ENCODE data around the gene TAF3.
"Not testable (repeated sequence)": the region's sequence is repeated elsewhere in the genome, so short reads cannot be mapped to it uniquely, and the experiment has no call there.

The TAF3 gene

GRCh38 chr10:7818295-7819120 is at the start of gene TAF3:
Gene TAF3, plus strand, starts transcription at chr10:7818505. Its CDS starts 205 bp downstream, at chr10:7818710.
- peak; percentile 87 for DNase-seq (ENCODE audit: low read depth)

- no peak for DNase-seq (ENCODE audit: low read depth)
These were observed 44.2 kb upstream of the TAF3 start for GRCh38 chr10:7773845-7774801.

GRCh38 chr10:7776777-7777176 is 41.5 kb upstream of the TAF3 start:
- DNase-seq (ENCODE audit: low read depth), result no peak

DNA sequence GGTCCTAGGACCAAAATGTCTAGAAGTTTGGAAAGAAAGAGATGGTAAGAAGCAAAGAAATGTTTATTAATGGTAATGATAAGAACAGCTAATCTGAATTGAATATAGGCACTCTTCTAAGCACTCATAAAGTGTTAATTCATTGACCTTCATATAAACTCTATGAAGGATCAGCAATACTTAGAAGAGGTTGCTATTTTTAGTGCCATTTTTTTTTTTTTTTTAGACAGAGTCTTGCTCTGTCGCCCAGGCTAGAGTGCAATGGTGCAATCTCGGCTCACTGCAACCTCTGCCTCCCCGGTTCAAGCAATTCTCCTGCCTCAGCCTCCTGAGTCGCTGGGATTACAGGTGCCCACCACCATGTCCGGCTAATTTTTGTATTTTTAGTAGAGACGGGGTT is 36.1 kb upstream of the TAF3 start:
- DNase-seq (ENCODE audit: low read depth), result not testable (repeated sequence)

DNA sequence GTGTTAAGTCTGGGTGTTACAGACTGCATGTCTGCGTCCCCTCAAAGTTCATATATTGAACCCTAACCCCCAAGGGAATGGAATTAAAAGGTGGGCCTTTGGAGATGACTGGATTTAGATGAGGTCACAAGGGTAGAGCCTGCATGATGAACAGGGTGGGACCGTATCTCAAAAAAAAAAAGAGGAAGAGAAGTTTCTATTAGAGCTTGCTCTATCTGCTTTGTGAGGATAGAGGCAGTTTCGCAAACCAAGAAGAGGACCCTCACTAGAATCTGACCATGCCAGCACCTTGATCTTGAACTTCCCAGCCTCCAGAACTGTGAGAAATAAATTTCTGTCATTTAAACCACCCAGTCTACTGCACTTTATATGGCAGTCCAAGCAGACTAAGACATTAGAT is 31.9 kb upstream of the TAF3 start:
- DNase-seq (ENCODE audit: low read depth), result no peak

DNA sequence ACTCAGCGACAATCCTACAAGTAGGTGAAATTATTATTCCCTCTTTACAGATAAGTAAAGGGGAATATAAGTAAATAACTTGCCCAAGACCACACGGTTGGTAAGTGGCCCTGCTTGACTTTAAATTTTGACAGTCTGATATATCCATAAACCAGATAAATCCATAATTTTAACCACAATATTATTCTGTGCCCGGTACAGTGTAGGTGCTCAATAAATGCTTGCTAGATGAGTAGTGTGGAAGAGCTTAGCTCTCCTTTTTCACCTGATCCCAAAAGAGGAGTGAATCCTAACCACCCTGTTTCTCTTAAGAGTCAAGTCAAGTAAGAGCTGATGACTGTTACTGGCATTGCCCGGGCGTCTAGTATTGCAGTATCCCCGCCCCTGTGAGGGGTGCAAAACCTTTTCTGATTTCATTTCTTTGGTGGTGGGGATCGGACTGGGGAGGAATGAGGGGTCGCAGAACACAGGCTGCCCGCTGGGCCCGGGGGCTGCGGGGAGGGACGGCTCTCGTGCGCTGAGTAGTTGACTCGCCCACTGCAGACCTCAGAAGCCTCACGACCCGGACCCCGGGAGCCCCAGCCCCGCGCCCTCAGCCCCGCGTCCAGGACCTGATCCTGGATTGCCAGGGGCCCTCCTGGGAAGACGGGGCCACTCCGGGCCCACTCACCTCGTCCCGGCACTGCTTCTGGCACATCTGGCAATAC is 31.0 kb upstream of the TAF3 start:
- no peak for DNase-seq (ENCODE audit: low read depth)

DNA sequence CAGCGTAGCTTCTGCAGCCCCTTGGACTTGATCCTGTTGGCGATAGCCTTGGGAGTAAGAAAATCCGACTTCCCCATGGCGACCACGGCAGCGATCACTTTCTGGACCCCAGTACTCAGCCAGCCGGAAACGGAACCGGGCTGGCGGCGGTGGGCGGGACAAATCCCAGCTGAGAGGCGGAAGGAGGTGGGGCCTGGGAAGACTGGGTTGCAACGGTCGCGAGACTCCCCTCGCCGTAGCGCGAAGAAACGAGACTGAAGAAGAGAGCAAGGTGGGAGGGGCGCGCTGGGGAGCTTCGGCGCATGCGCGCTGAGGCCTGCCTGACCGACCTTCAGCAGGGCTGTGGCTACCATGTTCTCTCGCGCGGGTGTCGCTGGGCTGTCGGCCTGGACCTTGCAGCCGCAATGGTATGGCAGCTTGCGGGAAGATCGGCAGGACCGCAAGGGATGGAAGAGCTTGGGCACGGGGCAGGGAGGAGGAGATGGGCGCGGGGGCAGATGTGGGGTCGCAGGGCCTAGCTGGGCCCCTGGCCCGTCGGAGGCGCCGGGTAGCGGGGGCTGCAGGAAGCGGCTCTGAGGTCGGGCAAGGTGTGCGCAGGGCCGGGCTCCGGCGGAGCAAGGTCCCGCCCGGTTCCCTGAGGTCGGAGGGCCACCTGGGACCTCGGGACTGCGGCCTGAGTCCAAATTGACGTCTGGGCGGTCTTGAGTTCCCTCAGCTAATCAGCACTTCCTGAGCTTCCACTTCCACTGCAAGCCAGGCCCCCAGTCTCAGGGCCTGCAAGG is 30.3 kb upstream of the TAF3 start, which contains the start of the genes ATP5F1C and KIN:
Gene ATP5F1C (plus strand): TSS at position 321 of the 782 bp plus-strand sequence. CDS start 31 bp downstream, at position 352.
Gene KIN (minus strand): TSS at position 137 of the 782 bp plus-strand sequence. CDS start 60 bp downstream, at position 77.
- peak; percentile 94 for DNase-seq (ENCODE audit: low read depth)

- no peak for DNase-seq (ENCODE audit: low read depth)
These were observed 29.5 kb upstream of the TAF3 start for GRCh38 chr10:7788639-7789286.

GRCh38 chr10:7789390-7789789 is 28.9 kb upstream of the TAF3 start:
- DNase-seq (ENCODE audit: low read depth), result no peak

DNA sequence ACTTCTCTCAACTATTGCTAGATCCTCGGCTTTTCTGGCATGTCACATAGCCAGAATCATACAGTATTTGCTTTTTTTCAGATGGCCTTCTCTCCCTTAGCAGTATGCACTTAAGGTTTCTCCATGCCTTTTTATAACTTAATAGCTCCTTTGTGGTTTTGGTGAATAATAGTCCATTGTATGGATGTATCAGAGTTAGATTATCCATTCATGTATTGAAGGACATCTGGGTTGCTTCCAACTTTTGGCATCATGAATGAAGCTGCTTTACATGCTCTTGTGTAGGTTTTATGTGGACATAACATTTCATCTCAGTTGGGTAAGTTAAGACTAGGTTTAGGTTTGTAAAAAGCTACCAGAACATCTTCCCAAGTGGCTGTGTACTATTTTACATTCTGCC is 25.8 kb upstream of the TAF3 start:
- DNase-seq (ENCODE audit: low read depth), result no peak

DNA sequence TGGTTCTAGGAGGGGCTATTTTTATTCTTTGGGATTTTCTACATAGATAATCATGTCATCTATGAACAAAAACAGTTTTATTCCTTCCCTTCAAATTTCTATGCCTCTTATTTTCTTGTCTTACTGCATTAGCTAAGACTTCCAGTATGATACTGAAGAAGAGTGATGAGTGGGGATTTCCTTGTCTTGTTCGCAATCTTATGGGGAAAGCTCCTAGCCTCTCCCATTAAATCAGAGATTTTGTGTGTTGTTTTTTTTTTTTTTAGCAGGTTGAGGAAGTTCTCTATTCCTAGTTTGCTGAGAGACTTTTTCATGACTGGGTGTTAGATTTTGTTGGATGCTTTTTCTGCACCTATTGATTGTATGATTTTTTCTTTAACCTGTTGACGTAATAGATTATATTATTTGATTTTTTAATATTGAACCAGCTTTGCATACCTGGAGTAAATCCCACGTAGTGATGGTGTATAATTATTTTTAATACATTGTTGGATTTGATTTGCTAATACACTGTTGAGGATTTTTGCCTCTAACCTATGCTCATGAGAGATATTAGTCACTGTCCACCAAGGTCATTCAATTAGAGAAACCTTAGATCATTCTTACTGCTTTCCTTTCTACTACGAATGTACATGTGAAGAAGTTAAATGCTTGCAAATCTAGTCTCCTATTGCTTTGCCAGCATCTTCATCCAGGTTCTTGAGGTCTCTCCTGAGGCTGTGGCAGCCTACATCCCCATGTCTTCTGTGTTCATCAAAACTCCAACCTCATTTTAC is 23.9 kb upstream of the TAF3 start:
- no peak for DNase-seq (ENCODE audit: low read depth)

DNA sequence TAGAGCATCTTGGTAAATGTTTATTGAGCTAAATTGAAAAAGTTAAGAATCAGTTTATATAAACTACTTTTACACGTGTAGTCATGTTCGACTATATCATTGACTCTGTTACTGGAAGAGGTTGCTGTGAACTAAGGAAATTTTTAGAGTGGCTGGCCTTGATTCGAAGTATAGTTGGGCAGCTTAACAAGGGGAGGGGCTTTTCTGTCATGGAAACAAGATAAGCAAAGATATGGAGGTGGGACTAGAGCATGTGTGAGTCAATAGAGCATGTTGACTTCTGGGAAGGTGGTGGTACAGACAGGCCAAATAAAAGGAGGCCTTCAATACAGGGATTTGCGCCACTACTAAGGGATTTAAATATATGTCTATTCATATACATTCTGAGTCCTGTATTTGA is 22.7 kb upstream of the TAF3 start:
- DNase-seq (ENCODE audit: low read depth), result no peak

DNA sequence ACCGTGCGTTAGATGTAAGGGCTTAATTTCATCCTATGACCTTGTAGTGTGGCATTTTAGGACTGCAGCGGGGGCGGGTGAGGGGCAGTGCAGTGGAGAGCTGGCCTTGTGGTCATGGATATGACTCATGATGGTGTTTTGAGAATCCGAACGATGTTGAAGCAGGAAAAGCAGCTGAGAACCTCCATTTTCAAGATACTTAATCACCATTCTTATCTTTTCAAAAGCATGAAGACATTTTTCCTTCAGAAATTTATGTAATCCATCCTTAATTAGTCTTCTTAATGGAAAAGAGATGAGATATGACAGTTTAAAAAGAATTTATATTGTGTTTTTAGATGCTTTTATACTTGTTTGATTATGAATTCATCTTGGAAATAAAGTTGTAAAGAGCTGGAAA is 20.7 kb upstream of the TAF3 start:
- DNase-seq (ENCODE audit: low read depth), result no peak

- DNase-seq (ENCODE audit: low read depth), result no peak
These were observed 15.7 kb upstream of the TAF3 start for GRCh38 chr10:7802606-7803005.

DNA sequence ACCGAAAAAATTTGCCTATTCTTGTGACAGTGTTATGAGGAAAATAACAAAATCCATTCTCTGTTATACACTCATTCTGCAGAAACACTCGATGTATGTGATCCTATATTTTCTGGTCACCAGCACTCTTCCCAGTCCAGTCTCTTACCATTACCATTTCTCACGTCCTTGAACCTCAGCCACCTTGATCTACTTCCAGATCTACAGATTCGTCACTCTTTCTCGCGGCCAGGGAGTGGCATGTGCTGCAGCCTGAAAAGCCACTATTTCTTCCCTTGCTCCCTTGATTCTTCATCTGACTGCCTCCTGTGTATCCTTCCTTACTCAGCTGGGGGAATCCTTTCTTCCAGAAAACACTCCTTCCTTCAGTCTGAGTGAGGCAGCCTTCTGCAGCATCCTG is 14.1 kb upstream of the TAF3 start:
- DNase-seq (ENCODE audit: low read depth), result no peak

DNA sequence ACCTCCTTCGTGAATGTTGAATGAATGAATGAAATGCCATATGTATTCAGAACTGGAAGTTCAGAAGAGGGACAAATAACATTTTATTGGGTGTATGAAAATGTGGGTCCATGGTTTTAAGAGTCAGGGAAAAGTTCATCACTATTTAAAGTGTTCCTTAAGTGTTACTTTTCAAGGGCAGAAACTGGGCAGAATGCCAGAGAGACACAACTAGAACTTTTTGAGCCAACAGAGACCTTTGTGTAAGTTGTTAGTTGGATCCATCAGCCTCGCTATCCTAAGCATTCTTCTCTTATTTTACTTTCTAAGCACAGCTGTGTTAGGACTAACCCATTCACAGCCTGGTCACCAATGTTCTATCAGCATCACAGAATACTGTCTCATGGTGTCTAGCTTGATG is 13.6 kb upstream of the TAF3 start:
- no peak for DNase-seq (ENCODE audit: low read depth)

DNA sequence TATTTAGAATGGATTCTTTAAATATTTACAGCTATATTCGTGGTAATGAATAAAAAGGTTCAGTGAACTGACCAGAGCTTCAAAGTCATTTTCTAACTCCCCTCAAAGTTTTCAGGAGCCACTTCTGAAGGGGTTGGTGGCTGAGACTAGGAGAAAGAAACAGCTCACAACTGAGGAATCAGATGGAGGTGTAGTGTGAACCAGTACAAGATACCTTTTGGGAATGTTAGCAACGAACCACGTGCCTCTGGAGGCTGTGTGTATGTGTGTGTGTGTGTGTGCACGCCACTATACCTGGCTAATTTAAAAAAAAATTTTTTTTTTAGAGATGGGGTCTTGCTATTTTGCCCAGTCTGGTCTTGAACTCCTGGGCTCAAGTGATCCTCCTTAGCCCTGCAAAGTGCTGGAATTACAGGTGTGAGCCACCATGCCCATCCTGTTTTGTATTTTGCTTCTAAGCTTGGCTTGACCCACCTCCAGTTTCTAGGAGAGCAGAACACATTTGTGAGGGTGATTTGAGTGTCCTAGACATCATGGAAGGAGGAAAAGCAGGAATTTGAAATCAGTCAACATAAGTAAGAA is 9.5 kb upstream of the TAF3 start:
- no peak for DNase-seq (ENCODE audit: low read depth)

DNA sequence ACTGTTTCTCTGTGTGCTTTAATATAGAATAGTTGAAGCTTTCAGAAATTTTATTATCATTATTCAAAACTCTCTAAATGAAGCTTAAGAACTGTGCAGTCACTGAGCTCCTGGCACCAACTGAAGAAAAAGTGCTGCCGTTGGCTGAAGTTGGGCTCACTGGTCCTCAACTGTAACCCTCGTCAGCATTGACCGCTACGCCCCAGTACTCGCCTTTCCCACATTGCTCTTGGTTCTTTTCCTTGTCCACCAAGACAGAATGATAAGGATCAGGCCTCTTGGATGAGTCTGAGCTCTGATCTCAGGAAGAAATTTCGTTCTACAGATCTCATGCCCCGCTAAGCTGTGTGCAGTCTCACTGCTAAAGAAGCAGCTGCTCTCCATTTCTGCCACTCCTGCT is 7.9 kb upstream of the TAF3 start:
- DNase-seq (ENCODE audit: low read depth), result no peak

GRCh38 chr10:7811000-7811399 is 7.3 kb upstream of the TAF3 start:
- DNase-seq (ENCODE audit: low read depth), result no peak

GRCh38 chr10:7811743-7812142 is 6.6 kb upstream of the TAF3 start:
- DNase-seq (ENCODE audit: low read depth), result not testable (repeated sequence)
